GM19023 (cell line): ENCODE data around the gene RSPRY1.

Experiments used
- ATAC-seq: cut with Tn5 transposase; IDR thresholded peaks from one replicate; pipeline ENCODE4 v1.9.1; 2021; ENCODE audit warnings: mild to moderate bottlenecking, moderate library complexity; ENCODE audit not compliant: unreplicated experiment

RSPRY1 gene

DNA sequence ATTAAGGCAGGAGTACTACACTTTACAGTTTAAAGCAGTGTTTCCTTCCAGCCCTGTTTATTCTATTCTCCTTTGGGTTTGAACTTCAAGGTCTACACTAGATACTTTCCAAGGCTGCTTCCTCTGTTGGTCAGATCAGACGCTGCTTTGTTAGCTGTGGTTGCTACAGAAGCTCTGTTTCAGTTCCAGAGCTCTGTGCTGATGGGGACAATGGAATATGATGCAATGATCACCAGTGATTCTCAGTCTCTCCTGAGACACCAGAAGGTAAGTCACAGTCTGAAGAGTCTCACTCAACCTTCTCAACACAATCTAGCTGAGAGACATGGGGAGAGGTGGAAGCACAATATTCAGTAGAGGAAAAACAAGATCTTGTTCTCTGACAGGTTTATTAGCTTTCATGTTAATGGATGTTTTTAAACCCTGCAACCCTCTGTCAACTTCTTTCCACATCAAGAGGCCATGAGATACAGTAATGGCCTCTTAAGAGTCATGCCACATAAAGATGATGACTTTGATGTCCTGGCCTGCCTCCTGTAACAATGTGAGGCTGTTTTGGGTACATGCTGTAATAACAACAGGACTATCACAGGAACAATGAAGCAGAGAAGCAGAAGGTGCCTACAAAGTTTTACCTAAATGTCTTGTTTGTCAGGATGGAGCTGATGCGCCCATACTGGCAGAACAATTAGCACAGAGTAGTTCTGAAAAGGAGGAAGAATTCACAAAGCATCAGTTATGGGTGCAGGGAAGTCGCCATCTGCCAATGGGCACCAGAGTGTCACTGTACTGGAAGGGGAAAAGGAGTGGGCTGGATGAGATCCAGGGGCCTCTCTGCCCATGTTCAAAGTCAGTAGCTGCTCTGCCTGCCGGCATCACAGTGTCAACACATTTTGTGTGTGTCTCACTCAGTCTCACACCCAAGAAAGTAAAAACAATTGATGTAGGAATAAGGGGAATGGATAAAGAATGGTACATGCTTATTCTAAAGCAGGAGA, 33.7 kb upstream of the RSPRY1 start:
- no peak for ATAC-seq

DNA sequence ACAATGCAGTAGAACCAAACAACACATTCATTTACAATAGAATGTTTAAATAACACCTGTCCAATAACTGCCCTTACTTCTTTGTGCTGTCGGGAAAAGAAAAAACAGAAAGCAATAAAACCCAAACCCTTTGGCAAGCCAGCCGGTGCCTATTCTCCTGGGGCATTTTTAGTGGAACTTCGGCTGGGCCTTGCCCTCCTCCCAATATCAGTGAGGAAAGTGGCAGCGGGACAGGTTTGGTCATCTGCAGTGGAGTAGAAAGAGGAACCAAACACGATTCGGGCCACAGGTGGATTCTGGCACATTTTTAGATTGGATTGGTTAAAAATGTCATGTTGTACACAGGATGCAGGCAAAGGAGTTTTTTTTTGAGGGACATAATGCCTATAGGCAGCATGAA, 32.3 kb upstream of the RSPRY1 start:
- no peak for ATAC-seq

DNA sequence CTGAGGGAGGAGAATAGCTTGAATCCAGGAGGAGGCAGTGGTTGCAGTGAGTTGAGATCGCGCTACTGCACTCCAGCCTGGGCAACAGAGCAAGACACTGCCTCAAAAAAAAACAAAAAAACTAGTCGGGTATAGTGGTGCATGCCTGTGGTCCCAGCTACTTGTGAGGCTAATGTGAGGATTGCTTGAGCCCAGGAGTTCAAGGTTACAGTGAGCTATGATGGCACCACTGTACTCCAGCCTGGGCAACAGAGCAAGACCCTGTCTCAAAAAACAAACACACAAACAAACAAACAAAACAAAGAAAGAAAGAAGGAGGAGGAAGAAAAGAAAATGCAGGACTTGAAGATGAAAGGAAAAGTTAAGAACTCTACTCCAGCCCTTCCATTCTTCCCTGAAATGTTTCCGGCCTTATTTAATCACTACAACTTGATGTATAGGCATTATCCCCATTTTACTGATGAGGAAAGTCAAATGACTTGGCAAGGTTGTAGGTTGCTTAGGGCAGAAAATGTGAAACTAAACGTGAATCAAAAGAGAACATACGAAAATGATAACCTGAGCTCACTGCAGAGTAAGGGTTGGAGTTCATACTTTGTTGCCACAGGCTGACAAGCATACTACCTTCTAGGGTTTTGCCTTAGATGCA, 30.3 kb upstream of the RSPRY1 start:
- ATAC-seq: no peak

DNA sequence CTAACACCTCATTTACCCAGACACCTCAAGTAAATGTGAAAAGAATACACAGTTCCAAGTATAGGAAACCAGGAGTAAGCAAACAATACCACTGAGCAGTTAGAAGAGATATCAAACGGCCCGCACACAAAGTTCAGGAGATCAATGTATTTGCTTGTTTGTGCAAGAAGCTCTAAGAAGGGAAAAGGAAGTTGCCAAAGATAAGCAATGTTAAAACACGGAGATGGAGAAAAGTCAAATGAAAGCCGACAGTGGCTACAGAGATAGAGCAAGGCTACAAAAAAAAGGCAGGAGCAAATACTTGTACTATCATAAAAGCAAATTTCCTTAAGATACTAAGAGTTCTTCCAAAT, 29.8 kb upstream of the RSPRY1 start:
- ATAC-seq: no peak

DNA sequence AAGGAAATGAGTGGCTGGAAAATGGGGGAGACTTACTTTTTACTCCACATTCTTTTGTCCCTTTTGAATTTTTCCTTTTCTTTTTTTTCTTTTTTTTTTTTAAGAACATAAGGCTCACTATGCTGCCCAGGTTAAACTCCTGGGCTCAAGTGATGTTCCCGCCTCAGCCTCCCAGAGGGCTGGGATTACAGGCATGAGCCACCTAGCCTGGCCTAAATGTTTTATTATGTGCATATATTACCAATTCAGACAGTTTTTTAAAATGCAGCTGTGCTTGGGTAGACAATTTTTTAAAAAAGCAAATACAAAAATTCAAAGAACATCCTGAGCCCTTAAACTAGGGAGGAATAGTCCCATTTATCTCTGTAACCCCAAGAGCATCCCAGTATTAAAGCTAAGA, 28.6 kb upstream of the RSPRY1 start:
- no peak for ATAC-seq

DNA sequence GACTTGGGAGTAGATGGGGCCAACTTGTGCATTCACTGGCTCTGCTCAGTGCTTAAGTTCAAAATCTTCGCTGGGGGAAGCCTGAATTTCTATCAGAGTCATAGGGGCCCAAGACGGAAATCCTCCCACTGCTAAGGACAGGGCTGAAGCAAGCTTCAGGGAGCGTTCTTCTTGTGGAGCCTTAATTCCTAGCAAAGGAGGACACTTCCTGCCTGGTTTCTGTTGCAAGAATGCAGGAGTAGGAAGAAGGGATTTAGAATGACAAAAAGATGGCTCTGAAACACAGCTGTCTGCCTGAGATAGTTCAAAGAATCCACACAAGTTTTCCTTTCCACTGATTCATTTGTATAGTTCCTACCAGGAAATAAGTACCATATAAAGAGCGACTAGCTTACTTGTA, 26.7 kb upstream of the RSPRY1 start:
- ATAC-seq: no peak

DNA sequence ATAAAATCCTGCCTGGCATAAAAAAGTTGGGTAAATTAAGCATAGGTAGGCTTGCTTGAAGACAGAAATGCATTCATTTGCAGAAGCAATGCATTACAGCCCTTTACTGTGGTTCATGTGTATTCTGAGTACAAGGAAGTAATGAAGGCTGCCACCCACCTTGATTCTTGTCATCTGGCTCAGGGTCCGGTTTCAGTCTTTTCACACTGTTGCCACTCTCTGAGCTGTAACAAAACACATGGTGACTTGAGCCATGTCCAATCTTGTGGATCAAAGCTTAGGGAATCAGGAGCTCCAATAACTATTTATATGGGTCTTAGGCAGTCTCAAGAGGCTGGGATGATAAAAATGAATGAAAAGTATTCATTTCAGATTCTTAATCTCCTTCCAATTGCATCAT, 22.3 kb upstream of the RSPRY1 start:
- ATAC-seq: no peak

DNA sequence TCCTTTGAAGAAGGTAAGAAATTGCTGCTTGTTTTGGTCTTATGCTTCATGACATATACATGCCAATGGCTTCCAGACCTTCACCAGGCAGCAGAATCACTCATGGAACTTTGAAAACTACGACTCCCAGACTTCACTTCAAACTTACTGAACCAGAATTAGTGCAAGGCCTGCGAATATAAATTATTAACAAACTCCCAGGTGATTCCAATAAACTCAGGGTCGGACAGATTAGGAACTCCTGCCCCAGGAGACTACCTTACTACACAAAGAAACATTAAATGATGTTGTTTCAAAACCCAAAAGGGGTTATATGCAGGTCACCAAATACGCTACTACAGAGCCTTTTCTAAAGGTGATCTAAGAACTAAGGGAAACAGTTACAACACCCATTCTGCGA, 20.6 kb upstream of the RSPRY1 start:
- no peak for ATAC-seq

DNA sequence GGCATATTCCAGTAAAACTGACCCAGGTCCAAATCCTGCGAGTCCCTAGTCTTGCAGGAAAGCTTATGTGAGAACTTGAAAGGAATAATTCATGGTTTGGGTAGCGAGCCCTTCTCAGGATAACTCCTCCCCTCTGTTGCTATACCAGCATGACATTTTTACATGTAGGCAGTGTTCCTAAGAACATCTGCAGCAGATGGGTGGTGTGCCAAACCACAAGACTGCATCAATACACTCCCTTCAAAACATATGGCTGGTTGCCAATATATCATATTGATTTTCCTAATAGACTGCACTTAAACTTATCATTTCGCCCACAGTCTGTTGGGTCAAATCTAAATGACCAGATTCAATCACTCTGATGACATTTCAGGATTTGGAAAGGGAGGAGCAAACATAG, 20.2 kb upstream of the RSPRY1 start:
- no peak for ATAC-seq

DNA sequence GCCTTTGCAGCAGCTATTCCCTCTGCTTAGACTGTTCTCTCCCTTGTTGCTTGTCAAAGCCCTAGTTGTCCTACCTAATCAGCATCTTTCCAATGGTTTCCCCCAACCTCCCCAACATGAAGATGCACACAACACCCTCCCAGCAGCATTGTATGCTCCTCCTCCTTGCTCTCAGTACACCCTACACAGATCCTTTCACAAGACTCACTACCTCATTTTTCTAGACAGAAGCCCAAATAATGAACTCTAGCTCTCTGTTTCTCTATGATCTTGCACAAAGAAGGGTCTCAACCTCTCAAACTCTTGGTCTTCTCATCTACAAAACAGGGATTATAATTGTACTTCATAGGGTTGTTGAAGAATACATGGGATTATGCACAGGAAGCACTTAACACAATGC, 19.7 kb upstream of the RSPRY1 start:
- ATAC-seq: no peak

DNA sequence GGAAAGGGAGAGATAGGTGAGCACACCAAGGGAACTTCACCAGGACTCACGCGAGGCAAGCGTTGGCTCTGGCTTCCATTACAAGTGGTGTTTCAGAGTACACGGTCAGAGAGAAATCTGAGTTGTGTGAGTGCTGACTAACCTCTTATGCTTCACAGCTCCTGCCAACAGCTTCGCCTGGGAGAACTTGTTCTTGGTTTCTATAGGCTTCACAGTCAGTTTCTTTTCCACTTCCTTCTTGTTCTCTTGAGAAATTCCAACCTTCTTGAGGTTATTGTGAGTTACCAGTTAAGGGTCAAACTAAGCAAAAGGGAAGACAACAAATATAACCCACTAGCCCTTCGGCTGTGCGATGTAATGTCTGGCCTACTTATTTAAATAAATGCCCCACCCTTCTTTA, 19.2 kb upstream of the RSPRY1 start:
- ATAC-seq: no peak

DNA sequence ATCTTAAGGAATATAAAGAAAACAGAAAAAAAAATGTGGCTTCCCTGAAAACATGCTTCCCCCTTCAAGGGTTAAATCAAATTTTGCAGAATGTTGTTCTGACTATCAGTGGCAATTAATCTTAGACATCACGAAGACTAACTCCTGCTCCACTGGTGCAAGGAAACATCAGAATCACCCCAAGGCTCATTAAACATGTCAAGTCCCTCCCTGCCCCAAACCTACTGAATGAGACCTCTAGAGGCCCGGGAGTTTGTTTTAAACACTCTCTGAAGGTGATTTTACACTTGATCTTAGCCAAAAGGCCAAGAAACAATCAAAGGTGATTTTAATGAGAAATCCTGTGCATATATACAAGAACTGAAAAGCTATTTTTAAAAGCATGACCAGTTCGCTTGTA, 18.6 kb upstream of the RSPRY1 start:
- ATAC-seq: no peak

DNA sequence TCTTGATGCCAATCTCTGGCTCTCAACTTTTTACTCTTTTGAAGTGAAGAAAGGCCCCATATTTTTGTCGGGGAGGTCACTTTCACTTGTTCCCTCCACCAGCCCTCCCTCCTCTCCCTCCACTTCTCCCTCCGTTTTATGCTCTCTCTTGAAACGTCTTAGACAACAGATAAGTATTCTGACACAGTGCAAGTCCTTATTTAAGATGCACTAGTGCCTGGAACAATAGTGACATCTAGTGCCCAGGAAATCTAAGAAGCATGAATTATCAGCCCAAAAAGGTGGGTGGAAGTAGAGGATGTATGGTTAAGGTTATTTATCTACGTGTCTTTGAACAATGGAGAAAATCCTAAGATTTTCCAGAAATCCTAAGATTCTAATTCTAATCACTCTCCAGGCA, 18.2 kb upstream of the RSPRY1 start:
- ATAC-seq: no peak

DNA sequence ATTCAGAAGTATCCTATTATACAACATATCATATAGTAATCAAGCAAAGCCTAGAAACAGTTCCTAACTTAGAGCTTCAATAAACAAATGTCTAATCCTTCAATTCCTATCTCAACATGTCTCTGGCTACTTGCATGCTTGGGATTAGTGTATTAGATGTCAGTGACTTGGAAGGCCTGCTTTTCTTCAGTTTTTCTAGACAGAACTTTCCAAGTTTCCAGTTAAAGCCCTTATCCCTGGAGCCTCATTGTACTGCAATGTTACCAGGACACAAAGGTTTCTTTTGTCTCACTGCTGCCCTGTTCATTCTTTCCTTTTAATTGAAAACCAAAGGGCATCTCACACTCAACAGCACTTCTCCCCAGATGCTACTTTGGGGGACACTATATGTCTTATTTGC, 16.8 kb upstream of the RSPRY1 start:
- no peak for ATAC-seq

DNA sequence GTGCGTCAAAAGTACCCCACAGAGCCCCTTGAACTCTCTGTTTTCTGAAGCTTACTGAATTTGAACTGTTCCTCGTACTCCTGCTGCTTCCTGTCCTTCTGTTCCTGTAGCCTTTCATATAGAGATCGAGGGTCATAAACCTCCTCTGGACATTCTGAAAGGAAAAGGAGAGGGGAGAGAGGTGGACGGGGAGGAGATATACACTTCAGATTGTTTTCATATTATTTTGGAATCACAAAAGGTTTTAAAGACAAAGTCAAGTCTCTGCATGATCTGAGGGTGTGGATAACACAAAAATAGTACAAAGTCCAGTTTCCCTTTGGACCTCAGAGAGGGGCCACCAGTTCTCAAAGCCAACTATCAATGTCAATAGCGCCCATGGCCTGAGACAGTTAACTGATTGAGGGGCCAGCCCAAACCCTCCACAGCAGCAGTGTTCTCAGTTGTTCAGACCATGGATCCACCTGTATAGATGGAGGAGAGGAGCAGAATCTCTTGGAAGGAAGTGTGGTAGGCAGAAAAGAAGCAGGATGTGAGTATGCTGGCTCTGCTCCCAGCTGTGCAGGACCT, 13.3 kb upstream of the RSPRY1 start:
- no peak for ATAC-seq

DNA sequence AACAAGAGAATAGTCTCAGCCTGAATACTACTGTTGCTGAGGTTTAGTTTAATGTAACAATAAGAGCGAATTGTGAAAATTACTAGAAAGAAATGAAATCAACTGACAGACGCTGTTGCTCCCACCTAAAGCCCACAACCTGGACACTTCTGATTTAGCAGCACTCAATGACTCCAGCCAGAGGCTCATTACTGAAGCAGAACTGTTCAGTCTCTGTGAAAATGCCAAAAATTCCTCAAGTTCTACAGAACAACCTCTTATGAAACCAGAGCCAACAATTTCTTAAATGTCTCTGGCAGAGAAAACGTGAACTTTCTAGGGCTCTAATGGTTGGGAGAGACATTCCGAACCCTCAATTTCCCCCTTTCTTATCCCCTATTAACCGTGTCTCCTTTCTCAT, 10.2 kb upstream of the RSPRY1 start:
- ATAC-seq: no peak

DNA sequence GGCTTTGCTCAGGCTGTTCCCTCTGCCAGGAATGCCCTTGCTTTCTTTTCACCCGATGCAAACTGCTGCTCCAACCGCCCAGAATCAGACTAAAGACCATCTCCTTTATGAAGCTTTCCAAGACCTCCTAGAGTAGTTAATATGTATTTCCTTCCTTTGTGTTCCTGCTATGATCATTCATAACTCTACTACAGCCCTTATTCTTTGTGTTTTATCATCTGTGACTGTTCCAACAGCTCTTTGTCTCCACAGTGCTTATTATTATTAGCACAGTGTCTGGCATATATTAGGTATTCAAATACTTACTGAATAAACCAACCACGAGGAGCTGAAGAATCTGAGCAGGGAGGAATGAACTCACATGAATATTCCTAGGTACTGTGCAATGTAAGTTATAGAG, 7.9 kb upstream of the RSPRY1 start:
- ATAC-seq: no peak

DNA sequence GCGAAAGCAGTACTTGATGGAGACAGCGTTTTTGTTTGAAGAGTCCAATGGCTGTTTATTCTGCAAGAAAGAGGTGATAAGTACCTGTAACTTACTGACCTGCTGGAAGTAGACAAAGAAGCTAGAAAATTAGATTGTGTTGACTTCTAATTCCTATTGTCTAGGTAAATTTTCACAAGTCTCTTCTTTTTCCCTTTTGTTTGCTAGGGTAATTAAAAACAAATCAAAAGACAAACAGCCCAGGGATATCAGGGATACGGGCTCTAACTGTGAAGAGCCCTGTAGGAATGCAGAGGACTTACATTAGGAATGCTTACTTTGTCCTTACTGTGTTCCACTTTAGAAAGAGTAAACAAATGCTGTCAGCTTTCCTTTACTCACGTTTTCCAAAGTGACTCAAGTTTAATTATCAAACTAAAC, 7.3 kb upstream of the RSPRY1 start:
- ATAC-seq: no peak

DNA sequence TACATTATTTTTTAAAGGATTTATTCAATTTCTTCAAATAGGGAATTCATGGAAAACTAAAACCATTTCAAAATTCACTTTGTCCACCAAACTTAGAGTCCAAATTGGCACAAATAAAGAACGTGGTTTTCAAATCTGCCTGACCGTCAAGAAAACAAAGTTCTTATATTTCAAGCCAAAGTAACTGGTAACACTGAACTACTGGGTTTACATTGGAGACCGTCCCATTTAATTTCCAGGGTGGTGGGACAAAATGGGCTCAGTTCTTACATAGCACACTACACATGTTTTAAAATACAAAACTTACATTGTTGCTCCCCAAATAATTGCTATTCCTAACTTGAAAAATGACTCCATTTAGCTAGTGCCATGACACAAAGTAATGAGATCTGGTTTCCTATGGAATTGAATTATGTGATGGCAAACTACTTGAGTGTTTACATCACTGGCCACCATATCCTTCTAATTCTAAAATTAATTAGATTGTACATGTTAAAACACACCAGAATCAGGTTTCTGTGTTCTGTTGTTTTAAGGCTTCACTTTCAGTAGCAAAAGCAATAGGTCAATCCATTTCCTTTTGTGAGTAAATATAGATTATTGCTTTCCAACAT, 6.8 kb upstream of the RSPRY1 start:
- no peak for ATAC-seq

DNA sequence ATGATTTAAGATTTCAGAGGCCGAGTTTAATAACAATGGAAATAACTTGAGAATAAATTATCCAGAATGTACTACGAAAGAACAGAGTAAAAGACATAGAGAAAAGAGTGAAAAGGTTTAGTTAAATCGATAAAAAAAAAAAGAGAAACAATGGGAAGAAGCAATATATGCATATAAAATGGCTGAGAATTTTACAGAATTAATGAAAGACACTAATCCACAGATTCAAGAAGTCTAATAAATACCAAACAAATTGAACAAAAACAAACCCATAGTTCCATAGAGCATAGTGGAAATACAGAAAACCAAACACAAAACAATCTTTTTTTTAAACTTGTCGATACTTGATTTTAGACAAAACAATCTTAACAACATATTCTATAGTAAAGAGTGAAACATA, 2.0 kb upstream of the RSPRY1 start:
- ATAC-seq: no peak

DNA sequence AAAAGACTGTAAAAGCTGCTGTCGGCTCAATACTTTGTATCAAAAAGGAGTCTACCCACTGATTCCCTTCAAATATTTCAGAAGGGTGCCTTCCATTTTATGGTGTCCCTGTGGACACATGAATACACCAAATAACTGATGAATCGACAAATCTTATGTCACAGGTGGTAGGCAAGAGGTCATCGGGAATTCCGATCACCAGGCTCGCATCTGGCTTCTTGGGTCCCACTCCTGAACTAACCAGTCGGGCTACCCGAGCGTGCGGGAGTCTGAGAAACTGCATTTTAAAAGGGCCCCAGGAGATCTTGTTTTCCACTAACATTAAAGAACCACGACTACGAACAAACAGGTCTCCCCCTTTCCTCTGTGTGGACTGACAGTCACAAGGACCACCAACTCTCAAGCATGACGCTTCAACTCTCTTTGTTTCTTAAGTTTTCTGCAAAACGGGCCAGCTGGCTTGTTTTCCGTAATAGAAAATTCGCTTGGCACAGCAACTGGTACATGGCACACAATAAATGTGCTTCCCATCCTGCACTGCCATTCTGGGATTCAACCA, 1.2 kb upstream of the RSPRY1 start:
- no peak for ATAC-seq
